HCT116 (cell line): ENCODE measurements around the gene SH3BGRL3.

Source experiments
- CEBPB ChIP-seq: IDR thresholded peaks from 2 replicates; pipeline ENCODE4 v1.6.1; 2012; ENCODE audit warnings: low read depth
- FOSL1 ChIP-seq: IDR thresholded peaks from 2 replicates; pipeline ENCODE4 v1.6.1; 2012; ENCODE audit warnings: low read depth
- JUND ChIP-seq: IDR thresholded peaks from 2 replicates; pipeline ENCODE4 v1.6.1; 2012
- MAX ChIP-seq: IDR thresholded peaks from 2 replicates; pipeline ENCODE4 v1.6.1; 2012
- YY1 ChIP-seq: IDR thresholded peaks from 2 replicates; pipeline ENCODE4 v1.6.1; 2011; ENCODE audit warnings: low read length, low read depth, moderate library complexity, mild to moderate bottlenecking; ENCODE audit not compliant: insufficient replicate concordance; ENCODE audit errors: extremely low read depth
- ZNF274 ChIP-seq: fragments of 200-500 bp; sonication (Bioruptor generic); IDR thresholded peaks from 2 replicates; pipeline ENCODE4 v1.6.1; 2014; ENCODE audit warnings: mild to moderate bottlenecking, low read depth, low read length, inconsistent platforms
- TF ChIP-seq, protein P1 (sequence below), 3 experiments: fragments of 200-600 bp in 1 of 3; sonication (generic) in 1 of 3; IDR thresholded peaks in 2 of 3; conservative IDR thresholded peaks in 1 of 3; 2 replicates each; pipeline ENCODE4 v1.5.1; 2012 to 2017; ENCODE audit warnings: low read depth in 2 of 3, low read length in 2 of 3, antibody characterized with exemption in 1 of 3, borderline replicate concordance in 1 of 3, control low read depth in 1 of 3, mild to moderate bottlenecking in 1 of 3, mixed read lengths in 1 of 3, mixed run types in 1 of 3, moderate library complexity in 1 of 3; ENCODE audit not compliant: insufficient read depth in 1 of 3

- TF ChIP-seq, protein P1, sequence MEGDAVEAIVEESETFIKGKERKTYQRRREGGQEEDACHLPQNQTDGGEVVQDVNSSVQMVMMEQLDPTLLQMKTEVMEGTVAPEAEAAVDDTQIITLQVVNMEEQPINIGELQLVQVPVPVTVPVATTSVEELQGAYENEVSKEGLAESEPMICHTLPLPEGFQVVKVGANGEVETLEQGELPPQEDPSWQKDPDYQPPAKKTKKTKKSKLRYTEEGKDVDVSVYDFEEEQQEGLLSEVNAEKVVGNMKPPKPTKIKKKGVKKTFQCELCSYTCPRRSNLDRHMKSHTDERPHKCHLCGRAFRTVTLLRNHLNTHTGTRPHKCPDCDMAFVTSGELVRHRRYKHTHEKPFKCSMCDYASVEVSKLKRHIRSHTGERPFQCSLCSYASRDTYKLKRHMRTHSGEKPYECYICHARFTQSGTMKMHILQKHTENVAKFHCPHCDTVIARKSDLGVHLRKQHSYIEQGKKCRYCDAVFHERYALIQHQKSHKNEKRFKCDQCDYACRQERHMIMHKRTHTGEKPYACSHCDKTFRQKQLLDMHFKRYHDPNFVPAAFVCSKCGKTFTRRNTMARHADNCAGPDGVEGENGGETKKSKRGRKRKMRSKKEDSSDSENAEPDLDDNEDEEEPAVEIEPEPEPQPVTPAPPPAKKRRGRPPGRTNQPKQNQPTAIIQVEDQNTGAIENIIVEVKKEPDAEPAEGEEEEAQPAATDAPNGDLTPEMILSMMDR (IDR thresholded peaks at IDR 0.05 in 2 of 3, conservative IDR thresholded peaks at IDR 0.05 in 1 of 3; ENCODE audit: borderline replicate concordance in 1 of 3, insufficient read depth in 1 of 3, low read depth in 2 of 3, low read length in 2 of 3): no peak
- TF ChIP-seq FOSL1 (no peak), YY1 (no peak), MAX (no peak), ZNF274 (no peak), CEBPB (no peak), JUND (no peak)
These were observed 11.3 kb upstream of the SH3BGRL3 start for GRCh38 chr1:26268290-26269197.
